OCI-LY3 (cell line): ENCODE data around the gene MYL10.

Experiments used
- H2AFZ ChIP-seq: fragments of 200-600, 300-600 bp; shearing (Covaris generic); 2 replicates; pipeline ENCODE4 v1.6.0; 2014; ENCODE audit warnings: antibody characterized with exemption, low read depth, low read length
- H3K27ac ChIP-seq: fragments of 200-600, 300-600 bp; sonication (generic); 2 replicates; pipeline ENCODE4 v1.5.1; 2014; ENCODE audit warnings: mild to moderate bottlenecking, low read length, moderate library complexity, mixed read lengths
- H3K27me3 ChIP-seq: fragments of 200-600, 300-600 bp; sonication (generic); 2 replicates; pipeline ENCODE4 v1.6.1; 2014; ENCODE audit warnings: low read depth, low read length, mixed read lengths
- H3K36me3 ChIP-seq: fragments of 200-600, 300-600 bp; sonication (generic); replicated peaks from 2 replicates; pipeline ENCODE3; 2014; ENCODE audit warnings: low read depth, low read length, mixed read lengths
- H3K4me1 ChIP-seq: fragments of 300-600, 200-600 bp; sonication (generic); 2 replicates; pipeline ENCODE4 v1.6.1; 2014; ENCODE audit warnings: low read length, mixed read lengths
- H3K4me2 ChIP-seq: fragments of 200-600, 300-600 bp; sonication (generic); 2 replicates; pipeline ENCODE4 v1.6.1; 2014; ENCODE audit warnings: low read length, mixed read lengths
- H3K4me3 ChIP-seq: fragments of 300-600, 200-600 bp; sonication (generic); 2 replicates; pipeline ENCODE4 v1.5.1; 2014; ENCODE audit warnings: antibody characterized with exemption, mild to moderate bottlenecking, low read length, moderate library complexity
- H3K79me2 ChIP-seq: fragments of 300-600, 200-600 bp; shearing (Covaris generic); 2 replicates; pipeline ENCODE4 v1.6.1; 2014; ENCODE audit warnings: mild to moderate bottlenecking, low read length, mixed read lengths
- H3K9ac ChIP-seq: fragments of 300-600, 200-600 bp; shearing (Covaris generic); 2 replicates; pipeline ENCODE4 v1.6.0; 2014; ENCODE audit warnings: mild to moderate bottlenecking, low read length, moderate library complexity
- H3K9me3 ChIP-seq: fragments of 200-600, 300-600 bp; shearing (Covaris generic); 2 replicates; pipeline ENCODE4 v1.6.1; 2014; ENCODE audit warnings: low read length, mixed read lengths; ENCODE audit not compliant: insufficient read depth
- H4K20me1 ChIP-seq: fragments of 200-600, 300-600 bp; sonication (generic); 2 replicates; pipeline ENCODE4 v1.6.1; 2016; ENCODE audit warnings: low read length, mixed read lengths; ENCODE audit not compliant: insufficient read depth
- EZH2phosphoT487 ChIP-seq: fragments of 200-600 bp; shearing (Covaris generic); IDR thresholded peaks from 2 replicates; pipeline ENCODE4 v1.6.1; 2018; ENCODE audit warnings: antibody characterized with exemption, mixed run types, low read depth
- TF ChIP-seq, protein P1 (sequence below): fragments of 200-600, 300-600 bp; sonication (generic); IDR thresholded peaks from 2 replicates; pipeline ENCODE4 v1.5.1; 2014; ENCODE audit warnings: antibody characterized with exemption, low read length, low read depth

The MYL10 gene

DNA sequence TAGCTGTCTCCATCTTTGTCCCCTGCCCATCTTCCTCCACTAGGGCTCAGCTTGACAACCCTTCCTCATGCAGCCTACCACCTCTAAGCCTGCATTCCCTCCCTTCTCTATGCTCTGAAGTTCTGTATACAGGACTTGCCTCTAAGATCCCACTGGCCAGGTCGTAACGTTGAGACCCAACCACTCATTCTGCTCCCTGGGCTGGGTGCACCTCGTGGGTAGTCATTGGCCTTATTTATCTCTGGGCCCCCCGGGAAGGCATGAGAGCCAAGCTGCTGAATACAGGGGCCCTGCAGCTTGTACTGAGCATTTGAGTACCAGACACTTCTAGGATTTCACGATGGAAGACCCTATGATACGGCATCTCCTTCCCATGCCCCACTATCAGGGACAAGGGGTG, 31.2 kb downstream of the MYL10 start:
- Histone ChIP-seq H3K27me3 (peaks cover 26% of the 10 kb centered on the region), H3K79me2 (no peaks in the 10 kb centered on the region), H3K4me3 (no peak overlapping the region), H3K4me1 (no peaks in the 10 kb centered on the region), H3K27ac (no peak overlapping the region), H3K9me3 (no peaks in the 10 kb centered on the region), H3K9ac (no peak overlapping the region), H3K36me3 (no peaks in the 10 kb centered on the region), H4K20me1 (no peaks in the 10 kb centered on the region), H3K4me2 (no peak overlapping the region), H2AFZ (no peak overlapping the region)
- TF ChIP-seq, protein P1, sequence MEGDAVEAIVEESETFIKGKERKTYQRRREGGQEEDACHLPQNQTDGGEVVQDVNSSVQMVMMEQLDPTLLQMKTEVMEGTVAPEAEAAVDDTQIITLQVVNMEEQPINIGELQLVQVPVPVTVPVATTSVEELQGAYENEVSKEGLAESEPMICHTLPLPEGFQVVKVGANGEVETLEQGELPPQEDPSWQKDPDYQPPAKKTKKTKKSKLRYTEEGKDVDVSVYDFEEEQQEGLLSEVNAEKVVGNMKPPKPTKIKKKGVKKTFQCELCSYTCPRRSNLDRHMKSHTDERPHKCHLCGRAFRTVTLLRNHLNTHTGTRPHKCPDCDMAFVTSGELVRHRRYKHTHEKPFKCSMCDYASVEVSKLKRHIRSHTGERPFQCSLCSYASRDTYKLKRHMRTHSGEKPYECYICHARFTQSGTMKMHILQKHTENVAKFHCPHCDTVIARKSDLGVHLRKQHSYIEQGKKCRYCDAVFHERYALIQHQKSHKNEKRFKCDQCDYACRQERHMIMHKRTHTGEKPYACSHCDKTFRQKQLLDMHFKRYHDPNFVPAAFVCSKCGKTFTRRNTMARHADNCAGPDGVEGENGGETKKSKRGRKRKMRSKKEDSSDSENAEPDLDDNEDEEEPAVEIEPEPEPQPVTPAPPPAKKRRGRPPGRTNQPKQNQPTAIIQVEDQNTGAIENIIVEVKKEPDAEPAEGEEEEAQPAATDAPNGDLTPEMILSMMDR, result no peak
- TF ChIP-seq EZH2phosphoT487, result no peak

DNA sequence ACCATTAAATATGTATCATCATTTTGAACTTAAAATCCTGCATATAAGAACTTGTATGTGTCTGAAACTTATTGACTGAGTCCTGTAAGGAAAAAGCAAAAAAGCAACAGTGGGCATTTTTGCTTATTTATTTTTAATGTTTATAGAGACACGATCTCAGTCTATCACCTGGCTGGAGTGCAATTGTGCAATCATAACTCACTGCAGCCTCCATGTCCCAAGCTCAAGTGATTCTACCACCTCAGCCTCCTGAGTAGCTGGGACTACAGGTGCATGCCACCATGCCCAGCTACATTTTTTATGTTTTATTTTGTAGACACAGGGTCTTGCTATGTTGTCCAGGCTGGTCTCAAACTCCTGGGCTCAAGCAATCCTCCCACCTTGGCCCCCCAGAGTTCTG, 32.2 kb downstream of the MYL10 start:
- Histone ChIP-seq H3K4me2 (no peak overlapping the region), H4K20me1 (no peaks in the 10 kb centered on the region), H3K4me1 (no peaks in the 10 kb centered on the region), H3K9ac (no peak overlapping the region), H3K79me2 (no peaks in the 10 kb centered on the region), H3K9me3 (no peaks in the 10 kb centered on the region), H2AFZ (no peak overlapping the region), H3K27me3 (peaks cover 23% of the 10 kb centered on the region), H3K36me3 (no peaks in the 10 kb centered on the region), H3K4me3 (no peak overlapping the region), H3K27ac (no peak overlapping the region)
- no peak for TF ChIP-seq EZH2phosphoT487

DNA sequence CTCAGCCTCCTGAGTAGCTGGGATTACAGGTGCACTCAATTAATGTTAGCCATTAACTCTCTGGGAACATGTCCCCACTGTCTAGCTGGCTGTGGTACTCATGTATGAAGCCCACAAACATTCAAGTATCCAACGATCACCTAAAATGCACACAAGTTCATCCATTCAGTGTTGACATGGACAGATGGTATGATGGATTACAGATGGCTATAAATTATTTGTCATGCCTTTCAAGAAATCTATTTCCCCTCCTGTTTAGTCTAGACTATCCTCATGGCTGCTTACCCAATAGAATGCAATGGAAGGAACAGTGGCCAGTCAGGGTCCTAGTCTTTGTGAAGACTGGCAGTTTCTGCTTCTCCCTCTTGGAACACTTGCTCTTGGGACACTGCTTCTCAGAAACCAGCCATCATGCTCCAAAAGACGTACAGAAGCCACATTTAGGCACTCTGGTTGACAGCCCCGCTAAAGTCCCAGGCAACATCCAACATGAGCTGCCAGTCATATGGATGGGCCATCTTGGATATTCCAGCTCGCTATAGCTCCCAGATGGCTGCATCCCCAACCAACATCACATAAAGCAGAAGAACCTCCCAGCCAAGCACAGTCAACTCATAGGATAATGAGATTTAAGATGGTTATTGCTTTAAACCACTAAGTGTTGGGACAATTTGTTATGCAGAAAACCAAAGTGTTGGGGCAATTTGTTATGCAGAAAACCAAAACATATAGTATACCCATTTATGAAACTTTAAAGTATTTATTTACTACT, 33.1 kb downstream of the MYL10 start:
- no peak for TF ChIP-seq EZH2phosphoT487
- TF ChIP-seq, protein P1, result no peak
- Histone ChIP-seq H4K20me1 (no peaks in the 10 kb centered on the region), H3K79me2 (no peaks in the 10 kb centered on the region), H3K4me3 (no peak overlapping the region), H3K36me3 (no peaks in the 10 kb centered on the region), H3K9me3 (no peaks in the 10 kb centered on the region), H2AFZ (no peak overlapping the region), H3K4me1 (no peaks in the 10 kb centered on the region), H3K9ac (no peak overlapping the region), H3K27me3 (peaks cover 22% of the 10 kb centered on the region), H3K4me2 (no peak overlapping the region), H3K27ac (no peak overlapping the region)

DNA sequence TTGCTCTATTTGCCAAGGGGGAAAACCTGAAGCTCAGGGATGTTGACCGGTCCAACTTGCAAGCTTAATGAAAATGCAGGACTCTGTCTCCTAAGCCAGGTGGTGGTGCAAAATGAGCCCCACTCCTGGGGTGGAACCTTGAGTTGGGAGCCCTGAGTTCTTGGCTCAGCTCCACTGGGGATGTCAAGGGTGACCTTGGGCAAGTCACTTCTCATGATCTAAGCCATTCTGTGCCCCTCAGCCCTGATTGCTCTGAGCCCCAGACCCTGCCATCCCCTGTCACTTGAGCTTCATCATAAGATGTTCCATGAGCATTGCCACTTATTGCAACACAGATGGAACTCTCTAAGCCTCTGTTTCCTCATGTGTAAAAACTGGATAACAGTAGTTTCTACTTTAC, 33.9 kb downstream of the MYL10 start:
- no peaks in the 10 kb centered on the region for H3K9me3 ChIP-seq
- H3K36me3 ChIP-seq, result no peaks in the 10 kb centered on the region
- H3K27ac ChIP-seq, result no peak overlapping the region
- no peak overlapping the region for H3K4me3 ChIP-seq
- no peaks in the 10 kb centered on the region for H3K4me1 ChIP-seq
- H3K79me2 ChIP-seq, result no peaks in the 10 kb centered on the region
- TF ChIP-seq, protein P1, result no peak
- H3K9ac ChIP-seq, result no peak overlapping the region
- H2AFZ ChIP-seq, result no peak overlapping the region
- H3K4me2 ChIP-seq, result no peak overlapping the region
- no peaks in the 10 kb centered on the region for H4K20me1 ChIP-seq
- peaks cover 22% of the 10 kb centered on the region for H3K27me3 ChIP-seq
